NCI-H345 treated with DMSO at 0.1 percent for 48 hours (cell line): Measurements from ENCODE around the gene BHMT.
"Not testable (repeated sequence)": the region's sequence is repeated elsewhere in the genome, so short reads cannot be mapped to it uniquely, and the experiment has no call there.

Experiments
- DNase-seq: peaks from one replicate; lab custom pipeline; 2025; ENCODE audit not compliant: unreplicated experiment; lab: John Stamatoyannopoulos, UW

Gene BHMT

GRCh38 chr5:79111960-79112702 is 522 bp downstream of the BHMT start:
- DNase-seq, result no peak

GRCh38 chr5:79112703-79113058 is 1.1 kb downstream of the BHMT start:
- DNase-seq, result no peak

- DNase-seq, result no peak
Observed at GRCh38 chr5:79119486-79119885, 7.9 kb downstream of the BHMT start.

GRCh38 chr5:79120221-79120620 is 8.6 kb downstream of the BHMT start:
- no peak for DNase-seq

GRCh38 chr5:79122973-79123372 is 11.4 kb downstream of the BHMT start:
- DNase-seq, result no peak

GRCh38 chr5:79124607-79125006 is 13.0 kb downstream of the BHMT start:
- DNase-seq, result no peak

- DNase-seq, result no peak
Observed at GRCh38 chr5:79130781-79131180, 19.2 kb downstream of the BHMT start.

GRCh38 chr5:79133121-79133656 is 21.6 kb downstream of the BHMT start:
- DNase-seq, result peak; percentile 45

GRCh38 chr5:79133657-79134451 is 22.2 kb downstream of the BHMT start:
- peak; percentile 55 for DNase-seq

GRCh38 chr5:79135790-79136553 is 24.4 kb downstream of the BHMT start:
- DNase-seq, result no peak

- DNase-seq, result no peak
Observed at GRCh38 chr5:79136618-79137017, 25.0 kb downstream of the BHMT start.

- no peak for DNase-seq
Observed at GRCh38 chr5:79140553-79140952, 28.9 kb downstream of the BHMT start.

GRCh38 chr5:79143684-79144379 is 32.2 kb downstream of the BHMT start:
- no peak for DNase-seq

- no peak for DNase-seq
Observed at GRCh38 chr5:79147076-79147475, 35.5 kb downstream of the BHMT start.

- DNase-seq, result no peak
Observed at GRCh38 chr5:79149433-79149832, 37.8 kb downstream of the BHMT start.

- DNase-seq, result no peak
Observed at GRCh38 chr5:79151942-79152671, 40.5 kb downstream of the BHMT start.

GRCh38 chr5:79157305-79157704 is 45.7 kb downstream of the BHMT start:
- DNase-seq, result no peak

GRCh38 chr5:79161647-79162046 is 50.0 kb downstream of the BHMT start:
- not testable (repeated sequence) for DNase-seq

- no peak for DNase-seq
Observed at GRCh38 chr5:79168031-79168430, 56.4 kb downstream of the BHMT start.

- DNase-seq, result no peak
Observed at GRCh38 chr5:79170661-79171060, 59.1 kb downstream of the BHMT start.
